GM23248 (cell line): ENCODE measurements around the gene CCDC141.

Experiments
- EZH2 ChIP-seq: fragments of 200-600 bp; sonication (generic); IDR thresholded peaks from 2 replicates; pipeline ENCODE4 v1.6.1; 2018; ENCODE audit warnings: antibody characterized with exemption, mild to moderate bottlenecking; ENCODE audit not compliant: insufficient read depth, poor library complexity, severe bottlenecking
- EZH2phosphoT487 ChIP-seq: fragments of 200-600 bp; sonication (generic); IDR thresholded peaks from 2 replicates; pipeline ENCODE4 v1.6.1; 2018; ENCODE audit warnings: antibody characterized with exemption, moderate library complexity, mild to moderate bottlenecking, low read depth; ENCODE audit not compliant: insufficient read depth

DNA sequence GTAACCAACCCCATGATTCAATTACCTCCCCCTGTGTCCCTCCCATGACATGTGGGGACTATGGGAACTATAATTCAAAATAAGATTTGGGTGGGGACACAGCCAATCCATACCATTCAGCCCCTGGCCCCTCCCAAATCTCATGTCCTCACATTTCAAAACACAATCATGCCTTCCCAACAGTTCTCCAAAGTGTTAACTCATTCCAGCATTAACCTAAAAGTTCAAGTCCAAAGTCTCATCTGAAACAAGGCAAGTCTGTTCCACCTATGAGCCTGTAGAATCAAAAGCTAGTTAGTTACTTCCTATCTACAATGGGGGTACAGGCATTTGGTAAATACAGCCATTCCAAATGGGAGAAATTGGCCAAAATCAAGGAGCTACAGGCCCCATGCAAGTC is 32.0 kb upstream of the CCDC141 start:
- TF ChIP-seq EZH2 (no peak), EZH2phosphoT487 (no peak)
